ENCODE data around the gene PRKN. TPM values are rescaled to one million over a fixed set of nuclear protein-coding genes. Genes with fewer than 3 reads are reported as not detected.

The PRKN gene
- total RNA-seq, 1 donor from 2014 or later, result 5.7 TPM

DNA sequence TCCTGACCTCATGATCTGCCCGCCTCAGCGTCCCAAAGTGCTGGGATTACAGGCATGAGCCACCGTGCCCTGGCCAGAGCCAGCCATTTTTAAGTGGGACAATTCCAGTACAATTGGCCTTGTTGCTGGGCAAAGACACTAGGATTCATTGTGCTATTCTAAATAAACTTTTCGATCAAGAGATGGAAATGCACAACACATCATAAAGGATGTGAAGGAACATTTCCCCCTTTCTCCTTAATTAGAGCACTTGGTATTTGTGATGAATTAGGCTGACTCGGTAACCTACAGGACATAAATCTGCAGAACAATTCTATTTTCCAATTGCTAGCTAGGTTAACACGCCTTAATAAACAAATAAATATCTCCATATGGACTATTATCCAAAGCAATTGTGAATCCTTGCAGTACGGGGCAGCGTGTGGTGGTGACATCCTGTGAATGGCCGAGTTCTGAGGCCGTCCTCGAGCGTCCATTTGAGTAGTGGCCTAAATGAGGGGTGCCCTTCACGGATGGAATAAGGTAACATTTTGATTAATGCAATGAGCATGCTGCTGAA lies 1047.5 kb downstream of the PRKN start:
- H3K4me1 Mint-ChIP-seq (ENCODE audit: low read depth), result peaks cover 16% of the 10 kb centered on the region
- no peaks in the 10 kb centered on the region for H3K36me3 Mint-ChIP-seq (ENCODE audit: low read depth)
- TF ChIP-seq, protein P1, sequence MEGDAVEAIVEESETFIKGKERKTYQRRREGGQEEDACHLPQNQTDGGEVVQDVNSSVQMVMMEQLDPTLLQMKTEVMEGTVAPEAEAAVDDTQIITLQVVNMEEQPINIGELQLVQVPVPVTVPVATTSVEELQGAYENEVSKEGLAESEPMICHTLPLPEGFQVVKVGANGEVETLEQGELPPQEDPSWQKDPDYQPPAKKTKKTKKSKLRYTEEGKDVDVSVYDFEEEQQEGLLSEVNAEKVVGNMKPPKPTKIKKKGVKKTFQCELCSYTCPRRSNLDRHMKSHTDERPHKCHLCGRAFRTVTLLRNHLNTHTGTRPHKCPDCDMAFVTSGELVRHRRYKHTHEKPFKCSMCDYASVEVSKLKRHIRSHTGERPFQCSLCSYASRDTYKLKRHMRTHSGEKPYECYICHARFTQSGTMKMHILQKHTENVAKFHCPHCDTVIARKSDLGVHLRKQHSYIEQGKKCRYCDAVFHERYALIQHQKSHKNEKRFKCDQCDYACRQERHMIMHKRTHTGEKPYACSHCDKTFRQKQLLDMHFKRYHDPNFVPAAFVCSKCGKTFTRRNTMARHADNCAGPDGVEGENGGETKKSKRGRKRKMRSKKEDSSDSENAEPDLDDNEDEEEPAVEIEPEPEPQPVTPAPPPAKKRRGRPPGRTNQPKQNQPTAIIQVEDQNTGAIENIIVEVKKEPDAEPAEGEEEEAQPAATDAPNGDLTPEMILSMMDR (IDR thresholded peaks at IDR 0.05), result no peak
- no peak for DNase-seq (ENCODE audit: low spot score)
- no peak overlapping the region for H3K27ac Mint-ChIP-seq (ENCODE audit: unreplicated experiment)
- H3K4me3 Mint-ChIP-seq (ENCODE audit: unreplicated experiment), result no peak overlapping the region
- H3K9me3 Mint-ChIP-seq (ENCODE audit: low read depth), result no peaks in the 10 kb centered on the region
- H3K27me3 Mint-ChIP-seq (ENCODE audit: low read depth), result no peaks in the 10 kb centered on the region

GRCh38 chr6:161677188-161677587 lies 1050.4 kb downstream of the PRKN start:
- H3K9me3 Mint-ChIP-seq (ENCODE audit: low read depth), result no peaks in the 10 kb centered on the region
- H3K4me1 Mint-ChIP-seq (ENCODE audit: low read depth), result peaks cover 5% of the 10 kb centered on the region
- TF ChIP-seq, protein P1 (IDR thresholded peaks at IDR 0.05), result no peak
- no peak overlapping the region for H3K4me3 Mint-ChIP-seq (ENCODE audit: unreplicated experiment)
- no peaks in the 10 kb centered on the region for H3K27me3 Mint-ChIP-seq (ENCODE audit: low read depth)
- no peak for DNase-seq (ENCODE audit: low spot score)
- no peaks in the 10 kb centered on the region for H3K36me3 Mint-ChIP-seq (ENCODE audit: low read depth)
- no peak overlapping the region for H3K27ac Mint-ChIP-seq (ENCODE audit: unreplicated experiment)

DNA sequence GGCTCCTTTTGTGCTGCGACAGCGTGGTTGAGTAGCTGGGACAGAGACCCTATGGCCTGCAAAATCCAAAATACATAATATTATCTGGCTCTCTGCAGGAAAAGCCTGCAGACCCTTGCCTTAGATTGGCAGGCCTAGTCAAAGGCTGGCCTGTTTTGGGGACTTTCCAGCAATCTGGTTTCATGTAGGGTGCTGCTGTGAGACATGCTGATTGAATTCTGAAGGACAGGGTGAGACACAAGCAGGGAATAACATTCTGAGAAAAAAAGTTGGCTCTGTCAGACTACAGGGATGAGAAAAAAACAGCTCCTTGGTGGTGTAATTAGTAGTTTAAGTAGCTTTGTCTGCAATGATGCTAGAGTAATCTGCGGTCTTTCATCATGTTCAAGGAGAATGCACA lies 1051.0 kb downstream of the PRKN start:
- no peaks in the 10 kb centered on the region for H3K4me1 Mint-ChIP-seq (ENCODE audit: low read depth)
- TF ChIP-seq, protein P1 (IDR thresholded peaks at IDR 0.05), result no peak
- no peaks in the 10 kb centered on the region for H3K27me3 Mint-ChIP-seq (ENCODE audit: low read depth)
- no peak overlapping the region for H3K27ac Mint-ChIP-seq (ENCODE audit: unreplicated experiment)
- no peak for DNase-seq (ENCODE audit: low spot score)
- no peaks in the 10 kb centered on the region for H3K36me3 Mint-ChIP-seq (ENCODE audit: low read depth)
- H3K4me3 Mint-ChIP-seq (ENCODE audit: unreplicated experiment), result no peak overlapping the region
- no peaks in the 10 kb centered on the region for H3K9me3 Mint-ChIP-seq (ENCODE audit: low read depth)

GRCh38 chr6:161674930-161675682 lies 1052.5 kb downstream of the PRKN start:
- TF ChIP-seq, protein P1 (IDR thresholded peaks at IDR 0.05), result no peak
- no peak overlapping the region for H3K27ac Mint-ChIP-seq (ENCODE audit: unreplicated experiment)

GRCh38 chr6:161673026-161673425 lies 1054.5 kb downstream of the PRKN start:
- Mint-ChIP-seq H3K27me3 (ENCODE audit: low read depth) (no peaks in the 10 kb centered on the region), H3K4me1 (ENCODE audit: low read depth) (no peaks in the 10 kb centered on the region), H3K4me3 (ENCODE audit: unreplicated experiment) (no peak overlapping the region), H3K36me3 (ENCODE audit: low read depth) (no peaks in the 10 kb centered on the region), H3K9me3 (ENCODE audit: low read depth) (no peaks in the 10 kb centered on the region), H3K27ac (ENCODE audit: unreplicated experiment) (no peak overlapping the region)
- no peak for DNase-seq (ENCODE audit: low spot score)
- TF ChIP-seq, protein P1 (IDR thresholded peaks at IDR 0.05), result no peak

More at GRCh38 chr6:161674930-161675682, 1052.5 kb downstream of the PRKN start:
- H3K36me3 Mint-ChIP-seq (ENCODE audit: low read depth), result no peaks in the 10 kb centered on the region
- H3K4me3 Mint-ChIP-seq (ENCODE audit: unreplicated experiment), result no peak overlapping the region
- no peak for DNase-seq (ENCODE audit: low spot score)
- H3K9me3 Mint-ChIP-seq (ENCODE audit: low read depth), result no peaks in the 10 kb centered on the region
- no peaks in the 10 kb centered on the region for H3K27me3 Mint-ChIP-seq (ENCODE audit: low read depth)
- no peaks in the 10 kb centered on the region for H3K4me1 Mint-ChIP-seq (ENCODE audit: low read depth)
